ENCODE measurements around the gene AKAP9.

- no peak for TF ChIP-seq CTCF (IDR thresholded peaks at IDR 0.05; ENCODE audit: insufficient read depth, low read length, poor library complexity, severe bottlenecking)
- TF ChIP-seq EZH2phosphoT487 (conservative IDR thresholded peaks at IDR 0.05; ENCODE audit: low read length): no peak
Measured at GRCh38 chr7:91974066-91974465, 33.4 kb downstream of the AKAP9 start.
